OCI-LY7 (cell line): Measurements from ENCODE around the gene FAM200A. TPM values are rescaled to one million over a fixed set of nuclear protein-coding genes. Genes with fewer than 3 reads are reported as not detected.
"Not testable (repeated sequence)": the region's sequence is repeated elsewhere in the genome, so short reads cannot be mapped to it uniquely, and the experiment has no call there.

Experiments
- BruUV-seq: library from RNA; stranded (reverse); fragments of 400-500 nt; replicated peaks from 2 replicates; lab custom pipeline; 2021; lab: Mats Ljungman, UMichigan
- CTCF ChIA-PET: fragments of 300-600 bp; sonication (Branson Sonifier 250); formaldehyde crosslinking; loops from one replicate; lab custom pipeline; 2022; ENCODE audit warnings: antibody characterized with exemption; ENCODE audit not compliant: unreplicated experiment; lab: Charles Lee
- POLR2A ChIA-PET: fragments of 300-600 bp; sonication (Branson Sonifier 250); formaldehyde crosslinking; loops from one replicate; lab custom pipeline; 2022; ENCODE audit warnings: antibody characterized with exemption; lab: Charles Lee
- DNase-seq: peaks from one replicate; pipeline ENCODE4 v3.0.0-alpha.2; 2015; ENCODE audit warnings: low spot score
- H2AFZ ChIP-seq: fragments of 200-600 bp; sonication (generic), shearing (Covaris generic); 2 replicates; pipeline ENCODE4 v1.6.1; 2014; ENCODE audit warnings: mild to moderate bottlenecking, antibody characterized with exemption, low read length, moderate library complexity
- H3K27ac ChIP-seq: fragments of 200-600 bp; sonication (generic); 2 replicates; pipeline ENCODE4 v1.5.1; 2014; ENCODE audit warnings: mixed run types, low read depth, mild to moderate bottlenecking, moderate library complexity, low read length, inconsistent platforms; ENCODE audit not compliant: poor library complexity, severe bottlenecking
- H3K36me3 ChIP-seq: fragments of 200-600 bp; sonication (generic); 2 replicates; pipeline ENCODE4 v1.6.1; 2014; ENCODE audit warnings: mild to moderate bottlenecking, antibody characterized with exemption, low read length, moderate library complexity, mixed read lengths; ENCODE audit not compliant: insufficient read depth
- H3K4me1 ChIP-seq: fragments of 200-600 bp; sonication (generic); 2 replicates; pipeline ENCODE4 v1.5.1; 2014; ENCODE audit warnings: mild to moderate bottlenecking, low read length; ENCODE audit not compliant: insufficient read depth, poor library complexity, severe bottlenecking
- H3K4me2 ChIP-seq: fragments of 200-600 bp; sonication (generic); 2 replicates; pipeline ENCODE4 v1.6.1; 2014; ENCODE audit warnings: mild to moderate bottlenecking, low read length
- H3K4me3 ChIP-seq: fragments of 200-600 bp; sonication (generic); 2 replicates; pipeline ENCODE4 v1.5.1; 2014; ENCODE audit warnings: mild to moderate bottlenecking, low read depth, low read length; ENCODE audit not compliant: poor library complexity, severe bottlenecking
- H3K79me2 ChIP-seq: fragments of 200-600 bp; sonication (generic); 2 replicates; pipeline ENCODE4 v1.6.1; 2016; ENCODE audit warnings: low read depth, mild to moderate bottlenecking, low read length, moderate library complexity, mixed read lengths; ENCODE audit not compliant: insufficient read depth
- H3K9me2 ChIP-seq: fragments of 200-600 bp; sonication (generic); 2 replicates; pipeline ENCODE4 v1.6.1; 2016; ENCODE audit warnings: mild to moderate bottlenecking, low read length, mixed read lengths; ENCODE audit not compliant: insufficient read depth
- H3K9me3 ChIP-seq: fragments of 200-600 bp; sonication (generic); 2 replicates; pipeline ENCODE4 v1.6.1; 2014; ENCODE audit warnings: mild to moderate bottlenecking, mixed run types, low read length, mixed read lengths
- H4K20me1 ChIP-seq: fragments of 200-600 bp; sonication (generic); 2 replicates; pipeline ENCODE4 v1.6.1; 2014; ENCODE audit warnings: mild to moderate bottlenecking, antibody characterized with exemption, low read length, moderate library complexity, mixed read lengths; ENCODE audit not compliant: insufficient read depth
- CTCF ChIP-seq: fragments of 200-600 bp; sonication (generic); conservative IDR thresholded peaks from 2 replicates; pipeline ENCODE4 v1.5.1; 2014; ENCODE audit warnings: mild to moderate bottlenecking, antibody characterized with exemption, low read length, moderate library complexity, mixed read lengths
- EZH2phosphoT487 ChIP-seq: fragments of 200-600 bp; sonication (generic); IDR thresholded peaks from 2 replicates; pipeline ENCODE4 v1.6.1; 2018; ENCODE audit warnings: low read depth, borderline replicate concordance, mild to moderate bottlenecking, mixed run types, antibody characterized with exemption, low read length, moderate library complexity, mixed read lengths
- intact Hi-C: fragments of 100-400 bp; cut with micrococcal nuclease; formaldehyde crosslinking; loops from one replicate; pipeline ENCODE4 v1.10.0; 2022; ENCODE audit not compliant: unreplicated experiment
- total RNA-seq, 2 experiments: library from RNA; depleted of rRNA in 1 of 2; stranded (reverse); fragments of >200 nt in 1 of 2; shearing (Covaris generic) in 1 of 2; gene quantifications; 2 replicates each; pipeline ENCODE4 v1.2.3, GENCODE V29; 2014 to 2022

FAM200A gene
- total RNA-seq, 2 experiments from 2014 or later = 5.5 to 7.3 TPM

DNA sequence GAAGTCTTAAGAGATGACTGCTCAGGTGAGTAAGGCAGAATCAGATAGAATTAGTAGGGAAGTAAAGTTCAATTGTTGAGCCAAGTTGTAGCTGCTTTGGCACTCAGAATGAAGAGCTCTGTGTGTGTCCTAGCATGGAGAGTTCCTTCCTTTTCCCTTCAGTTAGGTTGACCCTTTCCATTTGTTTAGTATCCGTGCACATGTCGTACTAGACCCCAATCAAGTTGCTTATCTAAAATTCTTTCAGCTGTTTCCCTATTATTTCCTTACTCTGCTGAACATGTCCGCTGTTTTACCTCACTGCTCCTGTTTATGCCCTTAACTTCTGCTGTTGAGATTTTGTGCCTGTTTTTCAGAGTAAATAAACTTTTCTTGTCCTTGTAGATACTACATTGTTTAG, 19.9 kb upstream of the FAM200A start:
- H4K20me1 ChIP-seq = no peaks in the 10 kb centered on the region
- TF ChIP-seq EZH2phosphoT487 (no peak), CTCF (no peak)
- H3K36me3 ChIP-seq = peaks cover 59% of the 10 kb centered on the region
- H3K4me3 ChIP-seq = no peak overlapping the region
- H3K9me2 ChIP-seq = no peaks in the 10 kb centered on the region
- H3K27ac ChIP-seq = no peak overlapping the region
- H3K4me2 ChIP-seq = no peak overlapping the region
- ChIA-PET POLR2A (no interaction called here), CTCF (no interaction called here)
- H2AFZ ChIP-seq = no peak overlapping the region
- no peak for DNase-seq
- BruUV-seq = no TSS peak
- intact Hi-C loops = no loop called here
- no peaks in the 10 kb centered on the region for H3K9me3 ChIP-seq
- H3K79me2 ChIP-seq = no peaks in the 10 kb centered on the region
- no peaks in the 10 kb centered on the region for H3K4me1 ChIP-seq

- H3K9me2 ChIP-seq, H3K27ac ChIP-seq, CTCF ChIA-PET, BruUV-seq, H3K4me3 ChIP-seq, H3K4me1 ChIP-seq, H4K20me1 ChIP-seq, H3K4me2 ChIP-seq, DNase-seq, intact Hi-C loops, H3K79me2 ChIP-seq, H3K9me3 ChIP-seq, H2AFZ ChIP-seq: not testable (repeated sequence)
- POLR2A ChIA-PET = interaction anchor here (0.6 kb wide), 1 partner anchor 226 kb away, joined by 6 read pairs; no protein-coding TSS in a partner anchor
- peaks cover 77% of the 10 kb centered on the region for H3K36me3 ChIP-seq
Observed at GRCh38 chr7:99568770-99569169, 16.9 kb upstream of the FAM200A start.

GRCh38 chr7:99563650-99564049, 11.7 kb upstream of the FAM200A start:
- H3K79me2 ChIP-seq = peaks cover 26% of the 10 kb centered on the region
- H3K4me2 ChIP-seq = no peak overlapping the region
- DNase-seq = no peak
- H3K9me3 ChIP-seq = no peaks in the 10 kb centered on the region
- no peak overlapping the region for H3K4me3 ChIP-seq
- no peaks in the 10 kb centered on the region for H3K9me2 ChIP-seq
- no peak overlapping the region for H2AFZ ChIP-seq
- H3K27ac ChIP-seq = no peak overlapping the region
- intact Hi-C loops = no loop called here
- H4K20me1 ChIP-seq = 0 out of 2 replicates have a peak, but pooled peaks cover 14% of the 10 kb centered on the region
- TF ChIP-seq CTCF (no peak), EZH2phosphoT487 (no peak)
- ChIA-PET CTCF (no interaction called here), POLR2A (no interaction called here)
- BruUV-seq = no TSS peak
- peaks cover 12% of the 10 kb centered on the region for H3K4me1 ChIP-seq
- H3K36me3 ChIP-seq = peaks cover 72% of the 10 kb centered on the region
